Keratinocyte (primary cell): ENCODE data around the gene ZNF804B.

Experiments
- CTCF ChIP-seq, 3 experiments: IDR thresholded peaks in 1 of 3; conservative IDR thresholded peaks in 1 of 3; optimal IDR thresholded peaks in 1 of 3; 2 replicates in 2 of 3; 3 replicates in 1 of 3; pipeline versions ENCODE3 to v1.5.1; 2011; ENCODE audit warnings: low read length in 3 of 3, mild to moderate bottlenecking in 3 of 3, moderate library complexity in 2 of 3, control low read depth in 1 of 3, inconsistent platforms in 1 of 3; ENCODE audit not compliant: insufficient read depth in 2 of 3; ENCODE audit errors: extremely low read depth in 1 of 3
- EZH2 ChIP-seq: IDR thresholded peaks from one replicate; pipeline ENCODE4 v1.6.1; 2012; ENCODE audit warnings: inconsistent platforms, mild to moderate bottlenecking, low read length, moderate library complexity

- TF ChIP-seq EZH2 (no peak), CTCF (optimal IDR thresholded peaks at IDR 0.05 in 1 of 3, IDR thresholded peaks at IDR 0.05 in 1 of 3, conservative IDR thresholded peaks at IDR 0.05 in 1 of 3; ENCODE audit: extremely low read depth in 1 of 3, insufficient read depth in 2 of 3, low read length in 3 of 3) (no peak)
Measured at GRCh38 chr7:89021741-89022140, 262.2 kb downstream of the ZNF804B start.
